Lower leg skin (tissue), 4 donors: ENCODE data around the gene TBX19. TPM values are rescaled to one million over a fixed set of nuclear protein-coding genes. Genes with fewer than 3 reads are reported as not detected.

ENCODE experiments used
- DNase-seq, 2 donors: peaks; one replicate each; pipeline ENCODE4 v3.0.0-alpha.2; 2019; ENCODE audit warnings: low spot score in 2 of 2
- H3K4me3 ChIP-seq: fragments of 200-600 bp; sonication (generic); 2 replicates; pipeline ENCODE4 v1.5.1; 2017; ENCODE audit warnings: mild to moderate bottlenecking, low read depth; ENCODE audit not compliant: poor library complexity, severe bottlenecking
- CTCF ChIP-seq, 3 donors: fragments of 450-650 bp; IDR thresholded peaks; one replicate each; pipeline ENCODE4 v1.5.1; 2016; ENCODE audit warnings: antibody characterized with exemption in 3 of 3, mild to moderate bottlenecking in 3 of 3, moderate library complexity in 2 of 3
- POLR2A ChIP-seq, 2 donors: fragments of 450-650 bp; IDR thresholded peaks; one replicate each; pipeline ENCODE4 v1.6.1; 2016 to 2017; ENCODE audit warnings: antibody characterized with exemption in 2 of 2, mild to moderate bottlenecking in 1 of 2, moderate library complexity in 1 of 2
- WGBS, 2 donors: methylation state at CpG; one replicate each; pipeline ENCODE4 v1.1.5; 2018; 5-methylcytosine and 5-hydroxymethylcytosine counted together
- intact Hi-C: fragments of 100-400 bp; cut with DNase I; formaldehyde crosslinking; loops from one replicate; pipeline ENCODE4 v1.15.0; 2023; ENCODE audit warnings: low total_unique reads
- total RNA-seq, 4 donors: library from RNA; depleted of rRNA; stranded (reverse); fragments of >200 nt; gene quantifications; one replicate each; pipeline ENCODE4 v1.1.0, GENCODE V29; 2016

TBX19 gene
- total RNA-seq, 4 donors from 2014 or later, result 1.8 to 7.5 (median 3.5) TPM

- intact Hi-C loops, result no loop called here
- no peak for DNase-seq
- 94 to 95% methylated on average over 1 of the region's 1 CpG for WGBS, 2 donors
- H3K4me3 ChIP-seq, result no peak overlapping the region
- TF ChIP-seq CTCF (IDR thresholded peaks at IDR 0.05) (no peak), POLR2A (IDR thresholded peaks at IDR 0.05) (no peak)
Observed at GRCh38 chr1:168316142-168316541, 35.5 kb downstream of the TBX19 start.

GRCh38 chr1:168317309-168317708 is 36.6 kb downstream of the TBX19 start:
- no peak for DNase-seq
- intact Hi-C loops, result no loop called here
- WGBS, 2 donors, result 89 to 91% methylated on average over 4 of the region's 4 CpGs
- no peak overlapping the region for H3K4me3 ChIP-seq
- no peak for TF ChIP-seq POLR2A (IDR thresholded peaks at IDR 0.05)
- TF ChIP-seq CTCF (IDR thresholded peaks at IDR 0.05), result no peak

- TF ChIP-seq CTCF (IDR thresholded peaks at IDR 0.05), result no peak
- no peak for TF ChIP-seq POLR2A (IDR thresholded peaks at IDR 0.05)
- intact Hi-C loops, result no loop called here
- H3K4me3 ChIP-seq, result no peak overlapping the region
- DNase-seq, result no peak
- 74 to 88% methylated on average over 8 of the region's 8 CpGs for WGBS, 2 donors
Observed at GRCh38 chr1:168319691-168320090, 39.0 kb downstream of the TBX19 start.

- intact Hi-C loops, result no loop called here
- no peak overlapping the region for H3K4me3 ChIP-seq
- no peak for DNase-seq
- TF ChIP-seq CTCF (IDR thresholded peaks at IDR 0.05) (no peak), POLR2A (IDR thresholded peaks at IDR 0.05) (no peak)
- WGBS, 2 donors, result 79 to 83% methylated on average over 1 of the region's 1 CpG
Observed at GRCh38 chr1:168320149-168320548, 39.5 kb downstream of the TBX19 start.

GRCh38 chr1:168320800-168321450 is 40.2 kb downstream of the TBX19 start:
- TF ChIP-seq CTCF (IDR thresholded peaks at IDR 0.05) (no peak), POLR2A (IDR thresholded peaks at IDR 0.05) (no peak)
- DNase-seq, result no peak
- intact Hi-C loops, result no loop called here
- H3K4me3 ChIP-seq, result no peak overlapping the region
- 55 to 56% methylated on average over 5 of the region's 5 CpGs for WGBS, 2 donors

- intact Hi-C loops, result no loop called here
- TF ChIP-seq POLR2A (IDR thresholded peaks at IDR 0.05) (no peak), CTCF (IDR thresholded peaks at IDR 0.05) (no peak)
- DNase-seq, result no peak
- no peak overlapping the region for H3K4me3 ChIP-seq
- 36 to 85% methylated on average over 1 of the region's 1 CpG for WGBS, 2 donors
Observed at GRCh38 chr1:168321945-168322344, 41.3 kb downstream of the TBX19 start.
